Activated T-cell treated with anti-CD3 and anti-CD28 coated beads for 48 hours (primary cell): Measurements from ENCODE around the gene ITGA2B.
"Not testable (repeated sequence)": the region's sequence is repeated elsewhere in the genome, so short reads cannot be mapped to it uniquely, and the experiment has no call there.

Source experiments
- DNase-seq: peaks from one replicate; pipeline ENCODE4 v3.0.0-alpha.2; 2020; ENCODE audit warnings: low read depth

ITGA2B gene

GRCh38 chr17:44329516-44329915 is 59.9 kb downstream of the ITGA2B start:
- DNase-seq, result not testable (repeated sequence)

DNA sequence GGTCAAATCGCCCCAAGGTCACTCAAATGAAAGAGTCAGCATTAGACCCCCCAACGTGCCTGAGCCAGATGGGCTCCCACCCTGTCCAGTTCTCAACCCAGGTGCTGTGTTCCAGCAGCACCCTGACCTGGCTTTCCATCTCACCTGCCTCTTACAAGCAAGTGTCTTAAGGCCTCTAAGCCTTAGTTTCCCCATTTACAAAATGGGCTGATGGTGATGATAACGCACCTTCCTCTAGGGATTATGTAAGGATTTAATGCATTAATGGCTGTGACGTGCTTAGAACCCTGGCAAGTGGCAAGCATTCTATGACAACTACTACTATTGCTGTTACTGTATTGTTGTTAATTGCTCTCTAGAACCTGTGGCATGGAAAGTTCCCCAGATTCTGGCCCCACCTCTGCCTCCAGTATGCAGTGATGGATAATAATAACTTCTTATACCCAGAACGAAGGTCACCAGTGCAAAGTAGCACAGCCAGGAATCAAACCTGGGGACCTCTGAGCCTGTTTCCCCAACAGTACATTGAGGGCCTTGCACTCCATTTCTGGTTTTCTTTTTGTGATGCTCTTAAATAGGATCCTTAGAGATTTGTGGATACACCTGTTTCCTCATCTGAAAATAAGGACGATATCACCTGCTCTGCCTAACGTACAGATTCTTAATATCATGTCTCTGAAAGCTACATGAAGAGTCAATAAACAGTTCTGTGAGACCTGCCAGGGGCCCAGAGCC is 61.6 kb downstream of the ITGA2B start:
- no peak for DNase-seq

GRCh38 chr17:44326861-44327444 is 62.5 kb downstream of the ITGA2B start:
- DNase-seq, result peak; percentile 88

GRCh38 chr17:44324571-44325275 is 64.7 kb downstream of the ITGA2B start, which contains the start of gene SLC25A39:
SLC25A39 (minus strand) TSS chr17:44324823; CDS start chr17:44323562, 1,261 bp downstream.
- peak; percentile 97 for DNase-seq

DNA sequence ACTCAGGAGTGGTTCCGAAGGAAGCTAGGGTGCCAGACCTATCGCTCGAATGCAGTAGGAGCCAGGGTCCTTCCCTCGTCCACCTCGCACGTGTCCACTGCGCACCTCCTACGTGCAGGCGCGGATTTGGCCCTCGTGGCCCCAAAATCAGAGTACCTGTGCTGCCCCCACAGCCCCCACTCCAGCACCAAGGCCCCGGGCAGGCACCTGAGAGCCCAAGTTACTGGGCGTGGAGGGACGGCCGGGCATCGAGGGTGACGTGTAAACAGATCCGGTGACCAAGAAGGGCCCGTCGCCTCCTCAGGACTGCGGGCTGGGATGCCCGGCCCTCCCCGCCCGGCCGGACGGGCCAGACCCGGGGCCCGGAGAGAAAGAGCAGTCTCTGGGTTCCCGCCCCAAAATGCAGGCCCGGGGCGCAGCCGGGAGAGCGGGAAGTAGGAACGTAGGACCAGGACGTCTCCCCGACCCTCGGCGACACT is 65.3 kb downstream of the ITGA2B start:
- no peak for DNase-seq

DNA sequence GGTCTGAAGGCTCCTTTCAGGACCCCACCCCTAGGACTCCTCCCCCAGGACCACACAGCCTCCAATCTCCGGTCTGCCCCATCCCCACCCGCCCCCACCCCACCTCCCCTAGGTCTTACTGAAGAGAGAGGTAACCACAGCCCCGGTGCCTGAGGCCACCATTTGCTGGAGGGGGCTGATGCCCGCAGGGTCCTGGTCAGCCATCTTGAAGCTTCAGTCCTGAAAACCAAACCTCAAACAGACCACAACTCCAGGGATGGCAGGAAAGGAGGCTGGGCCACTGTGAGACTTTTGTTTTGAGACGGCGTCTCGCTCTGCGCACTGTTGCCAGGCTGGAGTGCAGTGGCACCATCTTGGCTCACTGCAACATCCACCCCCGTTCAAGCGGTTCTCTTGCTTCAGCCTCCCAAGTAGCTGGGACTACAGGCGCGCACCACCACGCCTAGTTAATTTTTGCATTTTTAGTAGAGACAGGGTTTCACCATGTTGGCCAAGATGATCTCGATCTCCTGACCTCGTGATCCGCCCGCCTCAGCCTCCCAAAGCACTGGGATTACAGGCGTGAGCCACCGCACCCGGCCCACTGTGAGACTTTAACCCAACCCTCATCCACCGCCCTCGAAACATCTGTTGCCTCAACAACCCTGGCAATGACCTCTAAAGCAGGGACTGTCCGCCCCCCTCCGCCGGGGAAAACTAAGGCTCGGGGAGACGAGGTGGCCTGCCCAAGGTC is 65.9 kb downstream of the ITGA2B start:
- no peak for DNase-seq

DNA sequence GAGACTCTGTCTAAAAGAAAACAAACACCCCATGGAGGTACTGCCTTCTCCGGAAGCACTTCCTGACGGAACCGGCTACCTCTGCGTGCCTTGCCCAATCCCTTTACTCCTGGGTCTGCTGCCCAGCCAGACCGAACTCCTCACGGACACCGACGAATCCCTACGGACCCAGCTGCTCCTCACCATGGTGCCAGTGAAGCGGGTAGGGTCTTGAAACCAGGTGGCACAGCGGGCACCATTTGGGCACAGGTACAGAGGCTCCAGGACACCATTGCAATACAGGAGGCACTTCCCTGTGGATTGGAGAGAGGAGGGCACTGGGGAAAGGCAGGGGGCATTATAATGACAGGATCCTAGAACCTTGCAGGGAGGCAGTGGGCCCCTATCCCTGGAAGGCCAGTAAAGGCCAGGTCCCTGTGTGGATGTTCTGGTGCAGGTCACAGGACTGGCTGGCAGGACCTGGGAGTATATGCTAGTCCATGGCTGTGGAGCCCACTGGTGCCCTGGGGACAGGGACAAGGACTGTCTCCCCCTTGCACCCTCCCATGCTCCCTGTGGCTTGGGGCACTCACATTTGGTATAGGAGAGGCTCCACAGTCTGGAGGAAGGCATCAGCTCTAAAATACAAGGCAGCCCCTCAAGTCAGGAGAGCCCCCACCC is 67.1 kb downstream of the ITGA2B start:
- no peak for DNase-seq
